ENCODE data around the gene NAA16. TPM values are rescaled to one million over a fixed set of nuclear protein-coding genes. Genes with fewer than 3 reads are reported as not detected.

Gene NAA16
- polyA plus RNA-seq, 1 donor from 2014 or later, result 57.0 TPM

GRCh38 chr13:41370736-41371135 lies 59.7 kb downstream of the NAA16 start:
- Histone ChIP-seq H3K4me3 (ENCODE audit: low read length) (no peak overlapping the region), H3K27ac (ENCODE audit: low read length) (no peak overlapping the region), H3K9ac (ENCODE audit: low read length) (no peak overlapping the region), H3K9me3 (ENCODE audit: low read length) (no peaks in the 10 kb centered on the region), H2AFZ (ENCODE audit: low read depth, low read length) (no peak overlapping the region), H3K36me3 (ENCODE audit: insufficient read depth, low read length) (peaks cover 32% of the 10 kb centered on the region), H3K27me3 (ENCODE audit: insufficient read depth, low read depth, low read length) (no peaks in the 10 kb centered on the region), H4K20me1 (ENCODE audit: insufficient read depth) (no peaks in the 10 kb centered on the region), H3F3A (ENCODE audit: insufficient read depth, low read length, poor library complexity, severe bottlenecking) (no peaks in the 10 kb centered on the region), H3K4me2 (ENCODE audit: low read length) (no peak overlapping the region), H3K79me2 (replicated peaks; ENCODE audit: insufficient read depth, low read length) (no peaks in the 10 kb centered on the region), H3K9me2 (ENCODE audit: insufficient read depth, low read length) (no peaks in the 10 kb centered on the region)
- no peak for TF ChIP-seq TAF1 (IDR thresholded peaks at IDR 0.05; ENCODE audit: low read depth)
- TF ChIP-seq MXI1 (conservative IDR thresholded peaks at IDR 0.05; ENCODE audit: poor library complexity, severe bottlenecking), result no peak
- TF ChIP-seq EP300 (conservative IDR thresholded peaks at IDR 0.05; ENCODE audit: poor library complexity, severe bottlenecking), result no peak
- no peak for TF ChIP-seq SMC3 (conservative IDR thresholded peaks at IDR 0.05; ENCODE audit: poor library complexity)
- TF ChIP-seq, protein P1, sequence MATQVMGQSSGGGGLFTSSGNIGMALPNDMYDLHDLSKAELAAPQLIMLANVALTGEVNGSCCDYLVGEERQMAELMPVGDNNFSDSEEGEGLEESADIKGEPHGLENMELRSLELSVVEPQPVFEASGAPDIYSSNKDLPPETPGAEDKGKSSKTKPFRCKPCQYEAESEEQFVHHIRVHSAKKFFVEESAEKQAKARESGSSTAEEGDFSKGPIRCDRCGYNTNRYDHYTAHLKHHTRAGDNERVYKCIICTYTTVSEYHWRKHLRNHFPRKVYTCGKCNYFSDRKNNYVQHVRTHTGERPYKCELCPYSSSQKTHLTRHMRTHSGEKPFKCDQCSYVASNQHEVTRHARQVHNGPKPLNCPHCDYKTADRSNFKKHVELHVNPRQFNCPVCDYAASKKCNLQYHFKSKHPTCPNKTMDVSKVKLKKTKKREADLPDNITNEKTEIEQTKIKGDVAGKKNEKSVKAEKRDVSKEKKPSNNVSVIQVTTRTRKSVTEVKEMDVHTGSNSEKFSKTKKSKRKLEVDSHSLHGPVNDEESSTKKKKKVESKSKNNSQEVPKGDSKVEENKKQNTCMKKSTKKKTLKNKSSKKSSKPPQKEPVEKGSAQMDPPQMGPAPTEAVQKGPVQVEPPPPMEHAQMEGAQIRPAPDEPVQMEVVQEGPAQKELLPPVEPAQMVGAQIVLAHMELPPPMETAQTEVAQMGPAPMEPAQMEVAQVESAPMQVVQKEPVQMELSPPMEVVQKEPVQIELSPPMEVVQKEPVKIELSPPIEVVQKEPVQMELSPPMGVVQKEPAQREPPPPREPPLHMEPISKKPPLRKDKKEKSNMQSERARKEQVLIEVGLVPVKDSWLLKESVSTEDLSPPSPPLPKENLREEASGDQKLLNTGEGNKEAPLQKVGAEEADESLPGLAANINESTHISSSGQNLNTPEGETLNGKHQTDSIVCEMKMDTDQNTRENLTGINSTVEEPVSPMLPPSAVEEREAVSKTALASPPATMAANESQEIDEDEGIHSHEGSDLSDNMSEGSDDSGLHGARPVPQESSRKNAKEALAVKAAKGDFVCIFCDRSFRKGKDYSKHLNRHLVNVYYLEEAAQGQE (IDR thresholded peaks at IDR 0.05; ENCODE audit: borderline replicate concordance), result no peak

DNA sequence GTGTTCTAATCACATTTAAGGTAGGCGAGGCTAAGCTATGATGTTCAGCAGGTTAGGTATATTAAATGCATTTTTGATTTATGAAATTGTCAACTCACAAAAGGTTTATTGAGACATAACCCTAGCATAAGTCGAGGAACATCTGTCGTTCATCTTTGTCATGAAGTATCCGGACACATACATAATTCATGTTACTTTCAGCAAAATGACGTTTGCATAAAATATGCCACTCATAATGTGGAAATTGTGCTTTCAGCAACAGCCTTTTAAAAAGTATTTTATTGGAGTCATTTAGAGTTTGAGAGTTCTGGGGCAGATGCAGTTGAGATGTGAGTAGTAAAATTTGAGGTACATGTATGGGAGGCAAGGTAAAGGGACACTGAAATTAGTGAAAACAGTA lies 66.4 kb downstream of the NAA16 start:
- Histone ChIP-seq H3K9me3 (ENCODE audit: low read length) (no peaks in the 10 kb centered on the region), H3K4me3 (ENCODE audit: low read length) (no peak overlapping the region), H3K4me2 (ENCODE audit: low read length) (no peak overlapping the region), H3K36me3 (ENCODE audit: insufficient read depth, low read length) (no peaks in the 10 kb centered on the region), H3K9me2 (ENCODE audit: insufficient read depth, low read length) (no peaks in the 10 kb centered on the region), H3K27me3 (ENCODE audit: insufficient read depth, low read depth, low read length) (no peaks in the 10 kb centered on the region), H4K20me1 (ENCODE audit: insufficient read depth) (no peaks in the 10 kb centered on the region), H2AFZ (ENCODE audit: low read depth, low read length) (no peak overlapping the region), H3K27ac (ENCODE audit: low read length) (no peak overlapping the region), H3K79me2 (replicated peaks; ENCODE audit: insufficient read depth, low read length) (no peaks in the 10 kb centered on the region), H3K9ac (ENCODE audit: low read length) (no peak overlapping the region), H3F3A (ENCODE audit: insufficient read depth, low read length, poor library complexity, severe bottlenecking) (peaks cover 2% of the 10 kb centered on the region)
- no peak for TF ChIP-seq EP300 (conservative IDR thresholded peaks at IDR 0.05; ENCODE audit: poor library complexity, severe bottlenecking)

GRCh38 chr13:41382431-41382830 lies 71.4 kb downstream of the NAA16 start:
- Histone ChIP-seq H3K36me3 (ENCODE audit: insufficient read depth, low read length) (no peaks in the 10 kb centered on the region), H3K4me2 (ENCODE audit: low read length) (no peak overlapping the region), H3F3A (ENCODE audit: insufficient read depth, low read length, poor library complexity, severe bottlenecking) (no peaks in the 10 kb centered on the region), H3K9me3 (ENCODE audit: low read length) (no peaks in the 10 kb centered on the region), H3K79me2 (replicated peaks; ENCODE audit: insufficient read depth, low read length) (no peaks in the 10 kb centered on the region), H3K27me3 (ENCODE audit: insufficient read depth, low read depth, low read length) (no peaks in the 10 kb centered on the region), H3K27ac (ENCODE audit: low read length) (no peak overlapping the region), H2AFZ (ENCODE audit: low read depth, low read length) (no peak overlapping the region), H3K4me3 (ENCODE audit: low read length) (no peak overlapping the region), H3K9me2 (ENCODE audit: insufficient read depth, low read length) (no peaks in the 10 kb centered on the region), H3K9ac (ENCODE audit: low read length) (no peak overlapping the region), H4K20me1 (ENCODE audit: insufficient read depth) (no peaks in the 10 kb centered on the region)
- TF ChIP-seq MXI1 (conservative IDR thresholded peaks at IDR 0.05; ENCODE audit: poor library complexity, severe bottlenecking) (no peak), SMC3 (conservative IDR thresholded peaks at IDR 0.05; ENCODE audit: poor library complexity) (no peak), RAD21 (conservative IDR thresholded peaks at IDR 0.05) (no peak)

DNA sequence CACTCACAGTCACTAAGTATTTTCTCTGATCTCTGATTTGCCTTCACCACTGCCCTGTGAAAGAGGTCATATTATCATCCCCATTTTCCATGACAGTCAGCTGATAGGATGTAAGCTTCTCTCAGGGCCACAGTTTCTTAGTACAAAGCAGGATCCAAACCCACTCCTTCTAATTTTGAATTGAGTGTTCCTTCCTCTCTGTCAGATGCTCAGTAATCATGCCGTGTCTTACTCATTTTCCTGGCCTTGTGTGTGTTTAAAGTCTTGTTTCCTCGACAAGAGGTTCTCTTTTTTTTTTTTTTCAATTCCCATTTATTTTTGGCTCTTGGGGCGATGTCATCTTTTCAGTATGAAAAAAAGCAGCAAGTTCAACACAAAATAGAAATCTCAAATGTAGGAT lies 72.3 kb downstream of the NAA16 start:
- Histone ChIP-seq H3K79me2 (replicated peaks; ENCODE audit: insufficient read depth, low read length) (no peaks in the 10 kb centered on the region), H3K27me3 (ENCODE audit: insufficient read depth, low read depth, low read length) (no peaks in the 10 kb centered on the region), H4K20me1 (ENCODE audit: insufficient read depth) (no peaks in the 10 kb centered on the region), H3K4me3 (ENCODE audit: low read length) (no peak overlapping the region), H3K36me3 (ENCODE audit: insufficient read depth, low read length) (no peaks in the 10 kb centered on the region), H3K9me2 (ENCODE audit: insufficient read depth, low read length) (no peaks in the 10 kb centered on the region), H2AFZ (ENCODE audit: low read depth, low read length) (no peak overlapping the region), H3K4me2 (ENCODE audit: low read length) (no peak overlapping the region), H3K9me3 (ENCODE audit: low read length) (no peaks in the 10 kb centered on the region), H3K9ac (ENCODE audit: low read length) (no peak overlapping the region), H3K27ac (ENCODE audit: low read length) (no peak overlapping the region), H3F3A (ENCODE audit: insufficient read depth, low read length, poor library complexity, severe bottlenecking) (no peaks in the 10 kb centered on the region)
- TF ChIP-seq RAD21 (conservative IDR thresholded peaks at IDR 0.05), result no peak
